ENCODE data around the gene FAM184B.

- TF ChIP-seq, protein P1, sequence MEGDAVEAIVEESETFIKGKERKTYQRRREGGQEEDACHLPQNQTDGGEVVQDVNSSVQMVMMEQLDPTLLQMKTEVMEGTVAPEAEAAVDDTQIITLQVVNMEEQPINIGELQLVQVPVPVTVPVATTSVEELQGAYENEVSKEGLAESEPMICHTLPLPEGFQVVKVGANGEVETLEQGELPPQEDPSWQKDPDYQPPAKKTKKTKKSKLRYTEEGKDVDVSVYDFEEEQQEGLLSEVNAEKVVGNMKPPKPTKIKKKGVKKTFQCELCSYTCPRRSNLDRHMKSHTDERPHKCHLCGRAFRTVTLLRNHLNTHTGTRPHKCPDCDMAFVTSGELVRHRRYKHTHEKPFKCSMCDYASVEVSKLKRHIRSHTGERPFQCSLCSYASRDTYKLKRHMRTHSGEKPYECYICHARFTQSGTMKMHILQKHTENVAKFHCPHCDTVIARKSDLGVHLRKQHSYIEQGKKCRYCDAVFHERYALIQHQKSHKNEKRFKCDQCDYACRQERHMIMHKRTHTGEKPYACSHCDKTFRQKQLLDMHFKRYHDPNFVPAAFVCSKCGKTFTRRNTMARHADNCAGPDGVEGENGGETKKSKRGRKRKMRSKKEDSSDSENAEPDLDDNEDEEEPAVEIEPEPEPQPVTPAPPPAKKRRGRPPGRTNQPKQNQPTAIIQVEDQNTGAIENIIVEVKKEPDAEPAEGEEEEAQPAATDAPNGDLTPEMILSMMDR (tag by site-specific recombination; IDR thresholded peaks at IDR 0.05): no peak
- no peak for TF ChIP-seq ZNF239 (tag by site-specific recombination; IDR thresholded peaks at IDR 0.05)
- TF ChIP-seq ZNF341 (tag by site-specific recombination; IDR thresholded peaks at IDR 0.05; ENCODE audit: low read depth): no peak
Observed at GRCh38 chr4:17695341-17695740, 86.1 kb downstream of the FAM184B start.
